WTC11 (cell line): ENCODE measurements around the gene STX8. TPM values are rescaled to one million over a fixed set of nuclear protein-coding genes. Genes with fewer than 3 reads are reported as not detected.

Source experiments
- ATAC-seq: fragments of 200-7000 bp; cut with Tn5 transposase; 2 replicates; pipeline ENCODE4 v1.10.0; 2021; ENCODE audit warnings: mild to moderate bottlenecking, moderate library complexity
- CTCF ChIA-PET: fragments of 300-600 bp; sonication (Branson Sonifier 250); formaldehyde crosslinking; loops from one replicate; lab custom pipeline; 2021; ENCODE audit warnings: antibody characterized with exemption; lab: Charles Lee
- POLR2A ChIA-PET: fragments of 350-600 bp; sonication (Branson Sonifier 250); formaldehyde crosslinking; loops from one replicate; lab custom pipeline; 2021; ENCODE audit warnings: antibody characterized with exemption; lab: Charles Lee
- DNase-seq: peaks from one replicate; pipeline ENCODE4 v3.0.0; 2021; ENCODE audit warnings: low spot score
- H3K27ac Mint-ChIP-seq: 2 replicates; pipeline ENCODE4 v1.8.0; 2021; ENCODE audit warnings: mixed read lengths
- H3K27me3 Mint-ChIP-seq: 2 replicates; pipeline ENCODE4 v1.8.0; 2021; ENCODE audit warnings: low read depth, mild to moderate bottlenecking, moderate library complexity, mixed read lengths
- H3K36me3 Mint-ChIP-seq: 2 replicates; pipeline ENCODE4 v1.8.0; 2021; ENCODE audit warnings: mixed read lengths
- H3K4me1 Mint-ChIP-seq: 2 replicates; pipeline ENCODE4 v1.8.0; 2022; ENCODE audit warnings: mixed read lengths
- H3K4me3 Mint-ChIP-seq: 2 replicates; pipeline ENCODE4 v1.8.0; 2021; ENCODE audit warnings: mild to moderate bottlenecking, moderate library complexity, mixed read lengths
- H3K9me3 Mint-ChIP-seq: 2 replicates; pipeline ENCODE4 v1.8.0; 2021; ENCODE audit warnings: mixed read lengths
- FOXP1 ChIP-seq: sonication (generic); formaldehyde crosslinking; IDR thresholded peaks from 2 replicates; pipeline ENCODE4 v1.8.0; 2022; ENCODE audit warnings: missing genetic modification reagents, mild to moderate bottlenecking, moderate library complexity, borderline replicate concordance
- GRHL2 ChIP-seq: fragments of 250-450 bp; sonication (Bioruptor Pico); IDR thresholded peaks from 2 replicates; pipeline ENCODE4 v1.8.0; 2022; ENCODE audit warnings: mild to moderate bottlenecking, moderate library complexity; ENCODE audit not compliant: insufficient replicate concordance, severe bottlenecking
- GTF2I ChIP-seq: fragments of 250-450 bp; sonication (Bioruptor Pico); conservative IDR thresholded peaks from 2 replicates; pipeline ENCODE4 v1.4.0; 2021; ENCODE audit warnings: mild to moderate bottlenecking
- NR1H2 ChIP-seq: sonication (generic); formaldehyde crosslinking; IDR thresholded peaks from 2 replicates; pipeline ENCODE4 v1.9.0; 2021; ENCODE audit warnings: mild to moderate bottlenecking, moderate library complexity, missing genetic modification reagents
- OVOL2 ChIP-seq: fragments of 250-450 bp; sonication (Bioruptor Pico); IDR thresholded peaks from 2 replicates; pipeline ENCODE4 v1.9.0; 2021; ENCODE audit warnings: mild to moderate bottlenecking, borderline replicate concordance
- PRRX2 ChIP-seq: fragments of 250-450 bp; sonication (Bioruptor Pico); IDR thresholded peaks from 2 replicates; pipeline ENCODE4 v1.8.0; 2021; ENCODE audit warnings: mild to moderate bottlenecking
- SMAD4 ChIP-seq: sonication (generic); formaldehyde crosslinking; IDR thresholded peaks from 2 replicates; pipeline ENCODE4 v1.8.0; 2022; ENCODE audit warnings: mild to moderate bottlenecking, missing genetic modification reagents
- total RNA-seq: library from RNA; stranded (reverse); gene quantifications from 3 replicates; pipeline ENCODE4 v1.2.3, GENCODE V29; 2021
- TF ChIP-seq, protein P1 (sequence below): sonication (generic); formaldehyde crosslinking; IDR thresholded peaks from 2 replicates; pipeline ENCODE4 v1.8.0; 2022; ENCODE audit warnings: mild to moderate bottlenecking, missing genetic modification reagents
- TF ChIP-seq, protein P2 (sequence below): sonication (generic); formaldehyde crosslinking; IDR thresholded peaks from 2 replicates; pipeline ENCODE4 v1.8.0; 2023; ENCODE audit warnings: missing genetic modification reagents, mild to moderate bottlenecking, borderline replicate concordance
- TF ChIP-seq, protein P3 (sequence below): sonication (generic); formaldehyde crosslinking; conservative IDR thresholded peaks from 2 replicates; pipeline ENCODE4 v1.8.1; 2022; ENCODE audit warnings: mild to moderate bottlenecking, missing genetic modification reagents
- TF ChIP-seq, protein P4 (sequence below): fragments of 250-450 bp; sonication (Bioruptor Pico); conservative IDR thresholded peaks from 2 replicates; pipeline ENCODE4 v1.9.0; 2021; ENCODE audit warnings: mild to moderate bottlenecking
- TF ChIP-seq, protein P5 (sequence below): sonication (generic); formaldehyde crosslinking; IDR thresholded peaks from 2 replicates; pipeline ENCODE4 v1.8.1; 2023; ENCODE audit warnings: mild to moderate bottlenecking, missing genetic modification reagents
- TF ChIP-seq, protein P6 (sequence below): fragments of 200-600 bp; IDR thresholded peaks from 2 replicates; pipeline ENCODE4 v1.8.0; 2022; ENCODE audit warnings: antibody characterized with exemption

Gene STX8
- total RNA-seq, 1 experiment from 2014 or later: 39.9 TPM

DNA sequence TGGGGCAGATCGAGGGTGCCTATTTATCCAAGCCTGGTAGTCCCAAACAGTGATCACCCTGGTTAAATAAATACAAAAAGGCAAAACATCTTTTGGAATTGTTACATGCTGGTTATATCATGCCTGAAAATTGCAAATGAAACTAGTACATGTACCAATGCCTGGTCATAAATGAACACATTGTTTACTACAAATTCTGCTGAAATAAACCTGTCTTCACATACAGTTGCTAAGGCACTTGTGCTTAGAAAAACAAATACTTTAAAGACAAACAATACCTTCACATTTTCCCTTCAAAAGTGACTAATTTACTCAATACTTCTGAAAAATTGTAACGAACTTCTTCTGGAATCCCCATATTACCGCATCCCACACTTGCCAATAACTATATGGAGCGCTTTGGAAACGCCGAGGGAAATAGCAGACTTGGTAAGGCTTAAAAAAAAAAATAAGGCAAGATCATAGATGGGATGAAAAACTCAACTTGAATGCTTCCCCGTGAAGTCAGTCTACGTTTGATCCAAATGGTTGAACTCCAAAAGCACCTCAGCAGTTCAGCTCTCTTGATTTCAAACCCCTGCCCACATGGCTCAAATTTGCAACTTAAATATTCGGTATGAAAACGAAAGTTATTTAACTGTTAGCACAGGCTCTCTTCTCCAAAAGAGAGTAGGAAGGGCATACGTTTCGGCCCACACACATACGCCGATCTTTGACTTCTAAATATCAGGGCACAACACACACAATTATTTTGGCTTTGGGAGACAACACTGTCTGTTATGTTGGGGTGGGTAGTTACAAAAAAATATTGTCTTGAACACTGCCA lies 289.8 kb downstream of the STX8 start:
- ChIA-PET POLR2A (no interaction called here), CTCF (interaction anchor here (1.8 kb wide), 1 partner anchor 123 kb away, joined by 6 read pairs; no protein-coding TSS in a partner anchor)
- TF ChIP-seq GTF2I (CRISPR knock-in tag) (no peak), SMAD4 (CRISPR knock-in tag) (no peak), FOXP1 (CRISPR knock-in tag) (no peak), PRRX2 (CRISPR knock-in tag) (no peak), NR1H2 (CRISPR knock-in tag) (no peak), OVOL2 (CRISPR knock-in tag) (no peak), GRHL2 (no peak)
- TF ChIP-seq, protein P1, sequence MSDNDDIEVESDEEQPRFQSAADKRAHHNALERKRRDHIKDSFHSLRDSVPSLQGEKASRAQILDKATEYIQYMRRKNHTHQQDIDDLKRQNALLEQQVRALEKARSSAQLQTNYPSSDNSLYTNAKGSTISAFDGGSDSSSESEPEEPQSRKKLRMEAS: no peak
- TF ChIP-seq, protein P2, sequence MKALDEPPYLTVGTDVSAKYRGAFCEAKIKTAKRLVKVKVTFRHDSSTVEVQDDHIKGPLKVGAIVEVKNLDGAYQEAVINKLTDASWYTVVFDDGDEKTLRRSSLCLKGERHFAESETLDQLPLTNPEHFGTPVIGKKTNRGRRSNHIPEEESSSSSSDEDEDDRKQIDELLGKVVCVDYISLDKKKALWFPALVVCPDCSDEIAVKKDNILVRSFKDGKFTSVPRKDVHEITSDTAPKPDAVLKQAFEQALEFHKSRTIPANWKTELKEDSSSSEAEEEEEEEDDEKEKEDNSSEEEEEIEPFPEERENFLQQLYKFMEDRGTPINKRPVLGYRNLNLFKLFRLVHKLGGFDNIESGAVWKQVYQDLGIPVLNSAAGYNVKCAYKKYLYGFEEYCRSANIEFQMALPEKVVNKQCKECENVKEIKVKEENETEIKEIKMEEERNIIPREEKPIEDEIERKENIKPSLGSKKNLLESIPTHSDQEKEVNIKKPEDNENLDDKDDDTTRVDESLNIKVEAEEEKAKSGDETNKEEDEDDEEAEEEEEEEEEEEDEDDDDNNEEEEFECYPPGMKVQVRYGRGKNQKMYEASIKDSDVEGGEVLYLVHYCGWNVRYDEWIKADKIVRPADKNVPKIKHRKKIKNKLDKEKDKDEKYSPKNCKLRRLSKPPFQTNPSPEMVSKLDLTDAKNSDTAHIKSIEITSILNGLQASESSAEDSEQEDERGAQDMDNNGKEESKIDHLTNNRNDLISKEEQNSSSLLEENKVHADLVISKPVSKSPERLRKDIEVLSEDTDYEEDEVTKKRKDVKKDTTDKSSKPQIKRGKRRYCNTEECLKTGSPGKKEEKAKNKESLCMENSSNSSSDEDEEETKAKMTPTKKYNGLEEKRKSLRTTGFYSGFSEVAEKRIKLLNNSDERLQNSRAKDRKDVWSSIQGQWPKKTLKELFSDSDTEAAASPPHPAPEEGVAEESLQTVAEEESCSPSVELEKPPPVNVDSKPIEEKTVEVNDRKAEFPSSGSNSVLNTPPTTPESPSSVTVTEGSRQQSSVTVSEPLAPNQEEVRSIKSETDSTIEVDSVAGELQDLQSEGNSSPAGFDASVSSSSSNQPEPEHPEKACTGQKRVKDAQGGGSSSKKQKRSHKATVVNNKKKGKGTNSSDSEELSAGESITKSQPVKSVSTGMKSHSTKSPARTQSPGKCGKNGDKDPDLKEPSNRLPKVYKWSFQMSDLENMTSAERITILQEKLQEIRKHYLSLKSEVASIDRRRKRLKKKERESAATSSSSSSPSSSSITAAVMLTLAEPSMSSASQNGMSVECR (CRISPR knock-in tag): no peak
- TF ChIP-seq, protein P3, sequence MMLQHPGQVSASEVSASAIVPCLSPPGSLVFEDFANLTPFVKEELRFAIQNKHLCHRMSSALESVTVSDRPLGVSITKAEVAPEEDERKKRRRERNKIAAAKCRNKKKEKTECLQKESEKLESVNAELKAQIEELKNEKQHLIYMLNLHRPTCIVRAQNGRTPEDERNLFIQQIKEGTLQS (CRISPR knock-in tag): no peak
- TF ChIP-seq, protein P4, sequence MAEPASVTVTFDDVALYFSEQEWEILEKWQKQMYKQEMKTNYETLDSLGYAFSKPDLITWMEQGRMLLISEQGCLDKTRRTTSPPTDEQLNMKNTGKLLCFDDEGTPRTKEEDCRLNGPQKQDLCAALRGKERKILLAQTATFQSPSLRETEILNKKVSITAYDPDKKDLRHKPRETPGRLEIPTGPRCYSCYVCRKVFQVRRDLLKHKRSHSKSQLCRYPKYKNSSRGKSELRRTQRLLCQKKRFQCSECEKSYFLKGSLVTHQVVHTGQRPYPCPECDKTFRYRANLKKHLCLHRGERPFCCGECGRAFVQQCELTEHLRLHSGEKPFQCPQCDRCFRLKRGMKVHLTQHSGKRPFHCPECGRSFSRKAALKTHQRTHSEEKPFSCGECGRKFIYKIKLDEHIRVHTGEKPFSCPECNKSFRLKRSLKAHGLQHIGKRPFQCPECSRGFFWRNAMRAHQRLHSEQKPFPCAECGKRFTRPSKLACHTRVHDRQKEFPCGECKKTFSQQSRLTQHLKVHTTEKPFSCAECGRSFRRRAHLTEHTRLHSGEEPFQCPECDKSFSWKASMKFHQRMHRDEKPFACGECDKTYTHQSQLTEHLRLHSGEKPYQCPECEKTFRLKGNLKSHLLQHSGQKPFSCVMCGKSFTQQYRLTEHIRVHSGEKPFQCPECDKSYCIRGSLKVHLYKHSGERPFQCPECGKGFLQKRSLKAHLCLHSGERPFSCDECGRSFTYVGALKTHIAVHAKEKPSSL (CRISPR knock-in tag): no peak
- TF ChIP-seq, protein P5, sequence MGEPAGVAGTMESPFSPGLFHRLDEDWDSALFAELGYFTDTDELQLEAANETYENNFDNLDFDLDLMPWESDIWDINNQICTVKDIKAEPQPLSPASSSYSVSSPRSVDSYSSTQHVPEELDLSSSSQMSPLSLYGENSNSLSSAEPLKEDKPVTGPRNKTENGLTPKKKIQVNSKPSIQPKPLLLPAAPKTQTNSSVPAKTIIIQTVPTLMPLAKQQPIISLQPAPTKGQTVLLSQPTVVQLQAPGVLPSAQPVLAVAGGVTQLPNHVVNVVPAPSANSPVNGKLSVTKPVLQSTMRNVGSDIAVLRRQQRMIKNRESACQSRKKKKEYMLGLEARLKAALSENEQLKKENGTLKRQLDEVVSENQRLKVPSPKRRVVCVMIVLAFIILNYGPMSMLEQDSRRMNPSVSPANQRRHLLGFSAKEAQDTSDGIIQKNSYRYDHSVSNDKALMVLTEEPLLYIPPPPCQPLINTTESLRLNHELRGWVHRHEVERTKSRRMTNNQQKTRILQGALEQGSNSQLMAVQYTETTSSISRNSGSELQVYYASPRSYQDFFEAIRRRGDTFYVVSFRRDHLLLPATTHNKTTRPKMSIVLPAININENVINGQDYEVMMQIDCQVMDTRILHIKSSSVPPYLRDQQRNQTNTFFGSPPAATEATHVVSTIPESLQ (CRISPR knock-in tag): no peak
- TF ChIP-seq, protein P6, sequence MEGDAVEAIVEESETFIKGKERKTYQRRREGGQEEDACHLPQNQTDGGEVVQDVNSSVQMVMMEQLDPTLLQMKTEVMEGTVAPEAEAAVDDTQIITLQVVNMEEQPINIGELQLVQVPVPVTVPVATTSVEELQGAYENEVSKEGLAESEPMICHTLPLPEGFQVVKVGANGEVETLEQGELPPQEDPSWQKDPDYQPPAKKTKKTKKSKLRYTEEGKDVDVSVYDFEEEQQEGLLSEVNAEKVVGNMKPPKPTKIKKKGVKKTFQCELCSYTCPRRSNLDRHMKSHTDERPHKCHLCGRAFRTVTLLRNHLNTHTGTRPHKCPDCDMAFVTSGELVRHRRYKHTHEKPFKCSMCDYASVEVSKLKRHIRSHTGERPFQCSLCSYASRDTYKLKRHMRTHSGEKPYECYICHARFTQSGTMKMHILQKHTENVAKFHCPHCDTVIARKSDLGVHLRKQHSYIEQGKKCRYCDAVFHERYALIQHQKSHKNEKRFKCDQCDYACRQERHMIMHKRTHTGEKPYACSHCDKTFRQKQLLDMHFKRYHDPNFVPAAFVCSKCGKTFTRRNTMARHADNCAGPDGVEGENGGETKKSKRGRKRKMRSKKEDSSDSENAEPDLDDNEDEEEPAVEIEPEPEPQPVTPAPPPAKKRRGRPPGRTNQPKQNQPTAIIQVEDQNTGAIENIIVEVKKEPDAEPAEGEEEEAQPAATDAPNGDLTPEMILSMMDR: no peak
- DNase-seq (no peak), ATAC-seq (no peak)
- Mint-ChIP-seq H3K27me3 (no peaks in the 10 kb centered on the region), H3K4me1 (peaks cover 49% of the 10 kb centered on the region), H3K9me3 (no peaks in the 10 kb centered on the region; the same call in 1 of the 2 replicates), H3K36me3 (no peaks in the 10 kb centered on the region), H3K27ac (peak overlapping the region; percentile 16), H3K4me3 (no peak overlapping the region)
